Activated B cell treated with CpG ODN at 0.5 μM for 24 hours (primary cell): ENCODE measurements around the gene UBR4. TPM values are rescaled to one million over a fixed set of nuclear protein-coding genes. Genes with fewer than 3 reads are reported as not detected.

Experiments
- ATAC-seq: fragments of 200-7000 bp; cut with Tn5 transposase; one replicate; pipeline ENCODE4 v1.10.0; 2021; ENCODE audit warnings: low read depth, mild to moderate bottlenecking, moderate library complexity
- CTCF ChIA-PET: fragments of 350-600 bp; sonication (Branson Sonifier 250); formaldehyde crosslinking; loops from one replicate; lab custom pipeline; 2021; ENCODE audit warnings: antibody characterized with exemption; lab: Charles Lee
- POLR2A ChIA-PET: fragments of 350-600 bp; sonication (Branson Sonifier 250); formaldehyde crosslinking; loops from one replicate; lab custom pipeline; 2021; ENCODE audit warnings: antibody characterized with exemption; lab: Charles Lee
- DNase-seq: peaks from one replicate; pipeline ENCODE4 v3.0.0; 2022
- H3K27ac Mint-ChIP-seq: one replicate; pipeline ENCODE4 v1.8.0; 2020; ENCODE audit warnings: mixed read lengths
- H3K27me3 Mint-ChIP-seq: one replicate; pipeline ENCODE4 v1.8.0; 2021; ENCODE audit warnings: mixed read lengths
- H3K36me3 Mint-ChIP-seq: one replicate; pipeline ENCODE4 v1.8.0; 2021; ENCODE audit warnings: low read depth, mixed read lengths
- H3K4me1 Mint-ChIP-seq: one replicate; pipeline ENCODE4 v1.8.0; 2021; ENCODE audit warnings: mixed read lengths
- H3K4me3 Mint-ChIP-seq: one replicate; pipeline ENCODE4 v1.8.0; 2020; ENCODE audit warnings: mild to moderate bottlenecking, mixed read lengths
- H3K9me3 Mint-ChIP-seq: one replicate; pipeline ENCODE4 v1.8.0; 2020; ENCODE audit warnings: mixed read lengths
- CTCF ChIP-seq: fragments of 200-600 bp; IDR thresholded peaks from one replicate; pipeline ENCODE4 v1.8.0; 2022; ENCODE audit warnings: antibody characterized with exemption, mild to moderate bottlenecking
- intact Hi-C: fragments of 100-400 bp; cut with micrococcal nuclease; formaldehyde crosslinking; loops from one replicate; pipeline ENCODE4 v1.15.1; 2024
- total RNA-seq: library from RNA; stranded (reverse); gene quantifications from 2 replicates; pipeline ENCODE4 v1.2.3, GENCODE V29; 2022

The UBR4 gene
- total RNA-seq, 1 donor from 2014 or later: 262 TPM

GRCh38 chr1:19061343-19061742, 148.7 kb downstream of the UBR4 start:
- ATAC-seq: no peak
- DNase-seq: no peak
- intact Hi-C loops: no loop called here
- Mint-ChIP-seq H3K36me3 (no peaks in the 10 kb centered on the region), H3K4me3 (no peak overlapping the region), H3K27me3 (peaks cover 13% of the 10 kb centered on the region), H3K9me3 (peaks cover 2% of the 10 kb centered on the region), H3K27ac (no peak overlapping the region), H3K4me1 (no peaks in the 10 kb centered on the region)
- ChIA-PET CTCF (no interaction called here), POLR2A (no interaction called here)
- TF ChIP-seq CTCF: no peak

GRCh38 chr1:19059773-19060172, 150.3 kb downstream of the UBR4 start:
- no peak overlapping the region for H3K4me3 Mint-ChIP-seq
- H3K4me1 Mint-ChIP-seq: no peaks in the 10 kb centered on the region
- TF ChIP-seq CTCF: no peak
- intact Hi-C loops: no loop called here
- H3K27me3 Mint-ChIP-seq: peaks cover 29% of the 10 kb centered on the region
- DNase-seq: no peak
- no peaks in the 10 kb centered on the region for H3K36me3 Mint-ChIP-seq
- ChIA-PET POLR2A (no interaction called here), CTCF (no interaction called here)
- H3K27ac Mint-ChIP-seq: no peak overlapping the region
- ATAC-seq: no peak
- peaks cover 2% of the 10 kb centered on the region for H3K9me3 Mint-ChIP-seq

GRCh38 chr1:19058476-19058797, 151.6 kb downstream of the UBR4 start:
- H3K27me3 Mint-ChIP-seq: peaks cover 39% of the 10 kb centered on the region
- TF ChIP-seq CTCF: no peak
- ATAC-seq (no peak), DNase-seq (no peak)
- POLR2A ChIA-PET: no interaction called here
- no peak overlapping the region for H3K4me3 Mint-ChIP-seq
- intact Hi-C loops: no loop called here
- H3K36me3 Mint-ChIP-seq: no peaks in the 10 kb centered on the region
- H3K27ac Mint-ChIP-seq: no peak overlapping the region
- peaks cover 2% of the 10 kb centered on the region for H3K9me3 Mint-ChIP-seq
- CTCF ChIA-PET: no interaction called here
- H3K4me1 Mint-ChIP-seq: no peaks in the 10 kb centered on the region

- CTCF ChIA-PET: no interaction called here
- POLR2A ChIA-PET: no interaction called here
- intact Hi-C loops: no loop called here
- ATAC-seq (no peak), DNase-seq (no peak)
- Mint-ChIP-seq H3K4me3 (no peak overlapping the region), H3K36me3 (no peaks in the 10 kb centered on the region), H3K4me1 (no peaks in the 10 kb centered on the region), H3K9me3 (peaks cover 2% of the 10 kb centered on the region), H3K27me3 (peaks cover 42% of the 10 kb centered on the region), H3K27ac (no peak overlapping the region)
- no peak for TF ChIP-seq CTCF
Measured at GRCh38 chr1:19057784-19058475, 152.1 kb downstream of the UBR4 start.

- POLR2A ChIA-PET: no interaction called here
- Mint-ChIP-seq H3K27me3 (peaks cover 44% of the 10 kb centered on the region), H3K27ac (no peak overlapping the region), H3K9me3 (peaks cover 2% of the 10 kb centered on the region), H3K4me1 (no peaks in the 10 kb centered on the region), H3K4me3 (no peak overlapping the region), H3K36me3 (no peaks in the 10 kb centered on the region)
- ATAC-seq (no peak), DNase-seq (no peak)
- no peak for TF ChIP-seq CTCF
- CTCF ChIA-PET: no interaction called here
- intact Hi-C loops: no loop called here
Measured at GRCh38 chr1:19057182-19057779, 152.8 kb downstream of the UBR4 start.
